KG1 (cell line): ENCODE data around the gene LPGAT1.
"Not testable (repeated sequence)": the region's sequence is repeated elsewhere in the genome, so short reads cannot be mapped to it uniquely, and the experiment has no call there.

Experiments
- DNase-seq: peaks from one replicate; lab custom pipeline; 2025; lab: John Stamatoyannopoulos, UW

Gene LPGAT1

DNA sequence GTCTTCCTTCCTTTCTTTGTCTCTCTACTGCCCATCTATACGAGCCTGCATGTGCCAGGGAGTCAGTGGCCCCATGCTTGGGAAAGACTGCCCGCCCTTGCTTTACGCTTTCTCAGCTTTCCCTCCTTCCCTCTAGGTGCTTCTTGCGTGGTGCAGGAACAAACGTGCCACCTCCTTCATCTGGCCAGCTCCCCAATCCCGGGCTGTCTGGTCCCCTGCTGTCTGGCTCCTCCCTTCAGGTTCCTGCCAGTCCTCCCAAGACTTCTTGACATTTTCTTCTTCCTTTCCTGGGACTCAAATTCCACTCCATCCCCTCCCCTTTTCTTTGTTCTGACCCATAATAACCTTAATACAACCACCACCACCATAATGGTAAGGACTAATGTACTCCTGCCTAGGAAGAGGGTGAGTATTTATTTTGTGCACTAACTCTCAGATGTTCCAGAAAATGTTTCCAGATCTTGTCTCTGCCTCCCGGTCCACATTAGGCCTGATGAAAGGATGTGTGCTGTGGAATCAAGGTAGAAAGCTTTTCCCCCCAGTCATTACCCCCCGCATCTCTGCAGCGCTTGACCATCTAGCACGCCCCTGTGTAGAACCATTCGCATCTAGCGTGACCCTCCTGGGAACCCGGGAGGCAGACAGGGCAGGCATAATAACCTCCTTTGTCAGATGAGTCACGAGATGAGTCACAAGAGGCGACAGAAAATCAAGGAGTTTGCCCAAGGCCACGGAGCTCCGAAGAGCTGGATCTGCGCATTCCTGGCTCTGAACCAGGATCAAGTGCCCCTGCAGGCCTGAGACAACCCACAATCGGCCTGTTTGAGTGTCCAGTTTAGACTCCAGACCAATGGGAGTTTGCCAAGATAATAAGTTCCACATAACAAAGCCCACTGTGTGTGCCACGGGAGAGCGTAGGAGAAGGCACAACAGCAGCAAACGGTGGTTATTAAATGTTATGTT is 95.1 kb downstream of the LPGAT1 start:
- DNase-seq = no peak

DNA sequence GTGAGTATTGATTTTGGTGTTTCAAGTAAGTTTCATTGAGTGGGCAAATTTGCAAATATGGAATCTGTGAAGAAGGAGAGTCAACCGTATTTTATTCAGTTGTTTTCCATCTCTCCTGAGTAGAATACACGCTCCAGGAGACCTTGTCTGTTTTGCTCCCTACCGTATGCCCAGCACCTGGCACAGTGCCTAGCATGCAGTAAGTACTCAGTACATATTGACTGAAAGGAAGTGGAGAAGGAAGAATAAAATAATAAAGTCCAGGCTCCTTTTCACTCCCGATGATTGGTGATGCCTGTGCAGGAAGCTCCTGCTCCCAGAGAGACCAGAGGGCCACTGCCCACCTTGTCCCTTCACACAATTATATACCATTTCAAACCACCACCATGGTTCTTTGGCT is 95.8 kb downstream of the LPGAT1 start:
- no peak for DNase-seq

DNA sequence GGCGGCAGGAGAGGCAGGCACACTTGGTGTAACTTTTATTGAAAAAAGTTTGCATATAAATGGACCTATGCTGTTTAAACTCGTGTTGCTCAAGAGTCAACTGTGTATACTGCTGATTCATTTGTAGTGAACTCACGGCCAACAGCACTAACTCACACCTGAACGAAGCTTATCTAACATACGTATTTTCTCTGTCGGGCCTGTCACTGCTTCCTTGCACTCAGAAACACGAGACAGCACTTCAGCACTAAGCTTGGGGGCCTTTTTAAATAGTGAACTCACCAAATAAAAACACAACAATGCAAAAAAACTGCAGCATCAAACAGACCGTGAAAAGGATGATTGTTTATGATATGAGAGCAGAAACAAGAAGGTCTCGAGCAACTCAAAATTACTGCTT is 96.2 kb downstream of the LPGAT1 start:
- DNase-seq = no peak

DNA sequence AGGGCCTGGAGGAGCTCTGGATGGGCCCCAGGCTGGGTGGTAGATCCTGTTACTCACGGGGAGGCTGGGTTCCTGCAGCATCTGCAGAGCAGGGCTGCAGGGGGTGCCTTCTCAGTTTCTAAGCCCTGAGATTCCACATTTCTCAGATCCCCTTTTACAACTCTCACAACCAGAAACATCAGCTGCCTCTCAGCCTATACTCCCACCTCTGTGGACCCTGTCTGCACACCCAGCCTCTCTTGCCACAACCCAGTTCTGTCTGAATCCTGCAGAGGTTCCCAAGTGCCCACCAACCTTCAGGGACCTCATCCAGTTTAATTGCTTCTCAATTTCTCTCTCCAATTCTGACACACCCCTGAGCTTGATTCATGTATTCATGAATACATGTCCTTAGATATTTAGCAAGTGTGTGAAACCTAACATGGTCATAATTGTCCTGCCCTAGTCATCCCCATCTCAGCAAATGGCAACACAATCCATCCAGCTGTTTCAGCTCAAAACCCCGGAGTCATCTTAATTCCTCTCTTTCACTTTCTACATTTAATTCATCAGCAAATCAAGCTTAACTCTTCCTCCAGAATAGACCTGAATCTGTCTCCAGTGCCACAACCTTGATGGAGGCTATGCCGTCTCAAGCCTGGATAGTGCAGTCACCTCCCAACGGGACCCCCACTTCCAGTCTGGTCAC is 98.1 kb downstream of the LPGAT1 start:
- no peak for DNase-seq

DNA sequence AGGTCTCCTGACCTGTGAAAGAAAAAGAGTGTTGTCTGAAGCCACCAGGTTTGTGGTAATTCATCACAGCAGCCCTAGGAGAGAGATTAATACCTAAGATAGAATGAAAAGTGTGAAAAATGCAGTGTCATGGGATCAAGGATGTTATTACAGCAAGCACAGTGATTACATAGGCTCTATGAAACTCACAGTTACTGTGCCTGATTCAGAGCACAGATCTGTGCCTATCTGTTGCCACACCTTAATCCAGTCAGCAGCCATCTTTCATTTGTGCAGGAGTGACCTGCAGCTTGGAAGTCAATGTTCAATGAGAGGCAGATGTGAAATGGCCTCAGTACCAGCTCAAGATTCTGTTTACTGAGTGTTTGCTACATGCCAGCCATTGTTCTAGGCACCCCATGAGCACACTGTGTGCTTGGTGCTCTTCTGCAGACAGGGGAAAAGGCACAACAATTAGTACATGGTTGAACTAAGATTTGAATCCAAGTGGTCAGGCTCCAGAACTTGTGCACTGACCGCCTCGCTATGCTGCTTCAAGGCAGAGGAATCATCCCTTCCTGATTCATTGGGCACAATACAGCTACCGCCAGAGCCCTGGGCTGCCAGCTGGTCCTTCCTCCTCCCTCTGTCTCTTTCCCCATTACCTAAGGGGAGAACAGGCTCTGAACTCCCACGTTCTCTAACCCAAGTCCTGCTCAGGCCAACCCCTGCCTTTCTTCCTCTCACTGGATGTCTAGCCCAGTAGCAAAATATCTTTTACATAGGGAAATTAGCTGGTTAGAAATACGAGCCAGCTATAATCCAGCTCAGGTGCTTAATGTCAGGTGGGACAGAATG is 98.9 kb downstream of the LPGAT1 start:
- DNase-seq = no peak

DNA sequence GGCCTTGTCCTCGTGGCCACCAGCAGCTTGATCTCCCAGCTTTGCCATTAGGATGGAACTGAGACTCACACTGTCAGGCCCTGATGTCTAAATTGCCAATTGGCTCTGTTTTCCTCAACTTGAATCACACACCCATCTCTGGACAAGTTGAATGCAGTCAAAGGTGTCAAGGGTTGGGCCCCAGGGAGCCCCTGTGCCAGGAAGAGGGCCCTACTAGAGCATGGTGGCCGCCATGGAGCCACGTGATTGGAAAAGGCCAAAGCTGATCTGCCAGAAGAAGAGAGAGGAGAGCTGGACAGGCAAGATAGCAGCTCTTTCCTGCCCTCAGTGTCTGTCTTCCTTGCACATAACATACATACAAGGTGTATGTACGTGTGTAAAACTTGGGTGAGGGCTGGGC is 100.2 kb downstream of the LPGAT1 start:
- no peak for DNase-seq

DNA sequence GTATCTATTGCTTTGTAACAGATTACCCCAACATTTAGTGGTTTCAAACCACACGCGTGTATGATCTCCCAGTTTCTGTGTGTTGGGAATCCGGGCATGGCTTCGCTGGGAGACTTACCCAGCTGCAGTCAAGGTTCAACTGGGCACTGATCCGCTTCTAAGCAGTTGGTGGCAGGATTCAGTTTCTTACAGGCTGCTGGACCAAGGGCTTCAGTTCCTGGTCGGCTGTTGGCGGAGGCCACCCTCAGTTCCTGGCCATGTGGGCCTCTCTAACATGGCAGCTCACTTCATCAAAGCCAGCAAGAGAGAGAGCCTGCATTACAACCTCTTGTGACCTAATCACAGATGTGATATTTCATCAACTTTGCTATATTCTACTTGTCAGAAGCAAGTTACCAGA is 101.3 kb downstream of the LPGAT1 start:
- no peak for DNase-seq

DNA sequence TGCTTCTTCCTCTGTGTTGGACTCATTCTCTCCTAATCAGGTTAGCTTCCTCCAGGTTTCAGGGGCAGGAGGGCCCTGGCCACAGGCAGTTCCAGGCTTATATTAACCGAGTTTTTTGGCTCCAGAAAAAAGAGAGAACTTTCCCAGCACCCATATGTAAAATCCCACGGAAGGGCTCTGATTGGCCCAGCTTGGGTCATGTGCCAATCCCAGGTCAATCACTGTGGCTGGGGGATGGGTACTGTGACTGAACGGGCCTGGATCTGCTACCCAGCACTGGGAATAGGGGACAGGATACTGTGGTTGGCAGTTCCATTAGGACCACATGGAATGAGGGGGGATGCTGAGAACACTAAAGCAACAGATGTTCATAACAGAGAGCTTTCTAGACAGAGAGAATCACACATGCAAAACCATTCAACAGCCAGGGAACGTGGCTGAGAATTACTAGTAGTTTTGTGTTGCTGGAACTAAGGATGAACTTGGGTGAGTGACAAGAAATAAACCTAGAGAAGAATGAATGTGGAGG is 104.0 kb downstream of the LPGAT1 start:
- no peak for DNase-seq

DNA sequence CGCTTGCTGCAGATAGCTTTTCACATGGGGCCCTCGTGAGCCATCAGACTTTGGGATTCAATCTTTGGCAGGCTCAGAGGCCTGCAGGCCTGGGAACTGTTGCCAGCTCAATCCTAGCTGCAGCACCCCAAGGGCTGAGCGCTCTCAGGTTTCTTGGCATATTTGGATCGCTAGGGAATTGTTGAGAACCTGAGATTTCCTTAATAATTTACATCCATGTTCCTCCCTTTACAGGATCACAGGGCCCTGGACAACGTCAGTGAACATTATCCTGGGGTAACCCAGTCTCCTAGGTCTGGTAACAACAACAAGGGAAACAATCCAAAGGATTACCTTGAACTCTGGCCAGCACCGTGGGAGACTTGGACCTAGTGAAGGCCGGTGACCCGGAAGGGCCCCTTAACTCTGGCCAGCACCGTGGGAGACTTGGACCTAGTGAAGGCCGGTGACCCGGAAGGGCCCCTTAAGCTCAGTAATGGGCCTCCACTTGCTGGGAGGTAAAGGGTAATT is 105.8 kb downstream of the LPGAT1 start:
- no peak for DNase-seq

DNA sequence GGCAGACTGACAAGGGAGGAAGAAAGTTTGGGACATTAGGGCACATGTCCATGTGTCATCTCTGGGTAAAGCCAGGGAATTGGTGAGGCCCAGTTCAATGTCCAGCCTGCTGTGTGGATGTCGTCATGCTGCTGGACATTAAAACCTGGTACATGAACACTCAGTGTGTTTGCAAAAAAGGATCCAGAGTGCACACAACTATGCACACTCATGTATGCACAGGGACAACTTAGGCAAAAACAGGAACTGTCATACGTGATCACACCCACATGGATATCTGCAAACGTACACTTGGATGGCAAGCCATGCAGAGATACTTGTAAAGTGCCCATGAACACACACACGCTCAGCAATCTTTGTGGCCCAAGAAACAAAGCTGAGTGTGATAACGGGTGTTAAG is 107.3 kb downstream of the LPGAT1 start:
- DNase-seq = no peak

DNA sequence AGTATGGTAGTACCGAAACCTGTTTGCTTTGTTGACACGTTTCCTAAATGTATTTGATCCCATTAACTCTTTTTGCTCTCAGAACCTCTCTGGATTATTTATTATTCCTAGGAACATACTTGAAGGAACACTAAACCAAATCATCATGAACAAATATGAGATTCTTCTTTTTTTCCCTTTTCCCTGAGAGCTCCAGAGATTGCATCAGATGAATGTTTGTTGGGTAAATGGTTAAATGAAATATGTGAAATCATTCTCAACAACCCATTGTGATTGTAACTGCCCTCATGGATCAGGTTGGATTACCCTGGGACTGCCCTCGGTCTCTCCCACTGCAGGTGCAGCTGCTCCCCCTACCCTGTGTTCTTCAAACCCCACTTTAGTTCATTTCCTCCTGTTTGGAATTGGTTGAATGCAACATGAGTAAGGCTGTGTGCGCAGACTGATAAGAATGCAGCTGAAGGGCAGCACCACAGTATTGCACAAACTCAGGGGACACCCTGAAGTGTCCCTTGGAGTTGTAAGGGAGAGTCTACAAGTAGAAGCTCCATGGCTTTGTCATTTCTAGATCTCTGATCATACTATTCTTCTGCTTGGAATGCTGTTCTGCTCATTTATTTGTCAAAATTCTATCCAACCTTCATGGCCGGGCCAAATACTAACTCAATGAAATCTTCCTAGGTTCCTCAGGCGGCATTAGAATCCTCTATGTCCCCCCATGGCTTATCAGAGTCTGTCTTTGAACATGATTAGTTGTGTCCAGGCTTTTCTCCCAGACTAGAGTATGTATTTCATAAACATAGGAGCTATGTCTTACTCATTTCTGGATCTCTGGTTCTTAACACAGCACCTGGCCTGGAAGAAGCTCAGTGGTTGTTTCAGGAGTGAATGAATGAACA is 108.0 kb downstream of the LPGAT1 start:
- DNase-seq = no peak

DNA sequence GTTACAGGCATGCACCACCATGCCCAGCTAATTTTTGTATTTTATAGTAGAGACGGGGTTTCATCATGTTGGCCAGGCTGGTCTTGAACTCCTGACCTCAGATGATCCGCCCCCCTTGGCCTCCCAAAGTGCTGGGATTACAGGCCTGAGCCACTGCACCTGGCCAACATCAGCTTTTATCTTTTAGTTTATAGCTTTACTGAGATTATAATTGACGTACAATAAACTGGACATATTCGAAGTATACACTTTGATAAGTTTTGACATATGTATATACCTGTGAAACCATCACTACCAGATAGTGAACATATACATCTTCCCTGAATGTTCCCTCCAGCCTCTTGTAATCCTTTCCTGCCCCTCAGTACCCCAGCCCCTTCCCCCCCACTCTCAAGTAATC is 114.0 kb downstream of the LPGAT1 start:
- not testable (repeated sequence) for DNase-seq

DNA sequence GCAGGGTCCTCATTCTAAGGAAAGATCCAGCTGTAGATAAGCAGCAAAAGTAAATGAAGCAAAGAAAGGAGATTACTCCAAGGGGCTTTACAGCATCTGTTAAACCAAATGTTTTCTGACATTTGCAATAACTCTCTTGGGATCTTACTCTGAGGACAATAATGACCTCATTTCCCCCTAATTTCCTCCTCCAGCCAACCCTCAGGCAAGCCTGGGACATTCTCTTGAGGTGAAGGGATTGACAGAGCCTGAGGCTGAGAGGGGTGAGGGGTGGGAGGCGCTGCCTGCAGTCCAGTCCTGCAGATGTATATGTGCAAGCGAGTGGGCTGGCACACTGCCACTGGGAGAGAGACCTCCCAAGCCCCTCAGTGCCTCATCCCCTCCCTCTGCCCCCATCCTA is 114.6 kb downstream of the LPGAT1 start:
- DNase-seq = no peak

DNA sequence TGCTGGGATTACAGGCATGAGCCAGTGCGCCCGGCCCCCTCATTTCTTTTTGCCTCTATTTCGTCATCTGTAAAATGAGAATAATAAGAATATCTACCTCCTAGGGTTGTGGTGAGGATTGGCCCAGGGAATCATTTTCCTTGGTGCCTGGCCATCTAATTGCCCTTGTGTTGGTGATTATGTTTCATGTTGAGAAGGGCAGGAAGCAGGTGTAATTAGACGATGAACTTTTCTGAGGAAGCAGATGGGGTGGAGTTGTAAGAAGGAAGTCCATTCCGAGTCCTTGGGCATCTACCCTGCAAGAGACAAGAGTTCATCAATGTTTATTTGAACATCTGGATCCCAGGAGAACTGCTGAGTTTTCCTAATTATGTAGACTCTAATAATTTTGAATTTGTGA is 116.4 kb downstream of the LPGAT1 start:
- no peak for DNase-seq

DNA sequence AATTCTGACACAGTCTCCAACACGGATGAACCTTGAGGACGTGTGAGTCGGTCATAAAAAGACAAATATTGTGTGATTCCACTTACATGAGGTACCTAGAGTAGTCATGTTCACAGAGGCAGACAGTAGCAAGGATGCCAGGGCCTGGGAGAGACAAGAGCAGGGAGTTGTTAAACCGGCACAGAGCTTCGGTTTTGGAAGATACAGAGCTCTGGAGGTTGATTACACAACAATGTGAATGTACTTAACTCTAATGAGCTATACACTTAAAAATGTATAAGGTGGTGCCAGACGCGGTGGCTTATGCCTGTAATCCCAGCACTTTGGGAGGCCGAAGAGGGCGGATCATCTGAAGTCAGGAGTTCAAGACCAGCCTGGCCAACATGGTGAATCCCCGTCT is 117.3 kb downstream of the LPGAT1 start:
- DNase-seq = no peak

DNA sequence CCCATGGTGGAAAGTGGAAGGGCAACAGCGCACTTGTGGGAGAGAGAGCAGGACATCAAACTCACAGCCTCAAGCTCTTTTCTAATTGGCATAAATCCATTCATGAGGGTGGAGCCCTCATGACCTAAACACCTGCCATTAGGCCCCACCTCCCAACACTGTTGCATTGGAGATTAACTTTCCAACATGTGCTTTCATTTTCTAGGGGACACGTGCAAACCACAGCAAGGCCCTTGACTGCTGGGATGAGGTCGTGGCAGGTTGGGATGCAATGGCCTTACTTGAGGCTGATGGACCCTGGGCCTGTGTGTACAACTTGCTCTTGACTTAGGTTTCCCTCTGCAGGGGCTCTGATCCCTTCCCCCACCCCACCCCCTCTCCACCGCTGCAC is 119.3 kb downstream of the LPGAT1 start:
- DNase-seq = no peak

DNA sequence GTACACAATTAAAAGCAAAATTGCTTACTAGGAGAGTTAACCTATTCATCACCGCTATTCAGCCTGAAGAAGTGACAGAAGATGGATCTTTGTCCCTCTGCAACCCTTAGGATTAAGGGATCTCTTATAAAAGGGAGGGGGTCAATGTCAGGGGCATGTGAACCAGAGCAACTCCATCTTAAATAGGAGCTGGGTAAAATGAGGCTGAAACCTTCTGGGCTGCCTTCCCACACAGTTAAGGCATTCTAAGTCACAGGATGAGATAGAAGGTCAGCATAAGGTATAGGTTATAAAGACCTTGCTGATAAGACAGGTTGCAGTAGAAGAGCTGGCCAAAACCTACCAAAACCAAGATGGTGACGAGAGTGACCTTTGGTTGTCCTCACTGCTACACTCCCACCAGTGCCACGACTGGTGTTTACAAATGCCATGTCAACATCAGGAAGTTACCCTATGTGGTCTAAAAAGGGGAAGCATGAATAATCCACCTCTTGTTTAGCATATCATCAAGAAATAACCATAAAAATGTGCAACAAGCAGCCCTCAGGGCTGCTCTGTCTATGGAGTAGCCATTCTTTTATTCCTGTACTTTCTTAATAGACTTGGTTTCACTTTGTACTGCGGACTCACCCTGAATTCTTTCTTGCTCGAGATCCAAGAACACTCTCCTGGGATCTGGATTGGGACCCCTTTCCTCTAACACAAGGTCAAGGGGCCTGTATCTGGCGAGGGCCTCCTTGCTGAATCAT is 119.8 kb downstream of the LPGAT1 start:
- no peak for DNase-seq

DNA sequence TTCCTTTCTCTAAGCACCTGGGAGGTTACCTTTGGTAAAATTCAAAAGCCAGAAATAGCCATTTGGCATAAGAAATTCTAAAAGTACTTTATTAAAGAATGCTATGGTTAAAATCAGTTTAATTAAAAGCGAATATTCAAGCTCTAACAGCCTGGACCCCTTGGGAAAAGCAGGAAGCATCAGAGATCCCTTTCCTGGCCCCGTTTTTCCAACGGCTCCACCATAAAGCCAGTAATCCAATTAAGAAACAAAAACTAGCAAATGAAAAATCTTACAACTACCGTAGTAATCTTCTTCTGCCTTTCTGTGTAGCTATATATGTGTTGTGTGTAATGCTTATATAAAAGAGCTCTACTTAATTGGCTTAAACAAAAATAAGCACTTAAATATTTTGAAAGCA is 121.6 kb downstream of the LPGAT1 start:
- DNase-seq = no peak

DNA sequence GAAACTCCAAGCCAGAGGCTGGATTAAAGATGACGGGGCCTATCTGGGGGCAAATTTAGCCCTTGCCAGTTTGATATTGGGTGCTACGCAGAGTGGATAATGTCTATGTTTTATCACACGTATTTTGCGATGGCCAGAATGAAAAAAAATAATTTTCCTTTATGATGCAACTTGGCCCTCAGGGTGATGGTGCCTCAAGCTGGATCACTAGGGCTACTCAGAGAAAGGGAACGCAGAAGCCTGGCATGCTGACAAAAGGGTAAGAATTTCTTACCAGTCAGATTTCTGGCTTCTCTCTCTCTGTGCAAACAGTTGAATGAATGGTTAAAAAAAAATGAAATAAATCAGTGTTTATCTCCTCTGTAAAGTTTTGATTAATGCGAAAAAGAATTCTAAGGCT is 122.6 kb downstream of the LPGAT1 start:
- no peak for DNase-seq

DNA sequence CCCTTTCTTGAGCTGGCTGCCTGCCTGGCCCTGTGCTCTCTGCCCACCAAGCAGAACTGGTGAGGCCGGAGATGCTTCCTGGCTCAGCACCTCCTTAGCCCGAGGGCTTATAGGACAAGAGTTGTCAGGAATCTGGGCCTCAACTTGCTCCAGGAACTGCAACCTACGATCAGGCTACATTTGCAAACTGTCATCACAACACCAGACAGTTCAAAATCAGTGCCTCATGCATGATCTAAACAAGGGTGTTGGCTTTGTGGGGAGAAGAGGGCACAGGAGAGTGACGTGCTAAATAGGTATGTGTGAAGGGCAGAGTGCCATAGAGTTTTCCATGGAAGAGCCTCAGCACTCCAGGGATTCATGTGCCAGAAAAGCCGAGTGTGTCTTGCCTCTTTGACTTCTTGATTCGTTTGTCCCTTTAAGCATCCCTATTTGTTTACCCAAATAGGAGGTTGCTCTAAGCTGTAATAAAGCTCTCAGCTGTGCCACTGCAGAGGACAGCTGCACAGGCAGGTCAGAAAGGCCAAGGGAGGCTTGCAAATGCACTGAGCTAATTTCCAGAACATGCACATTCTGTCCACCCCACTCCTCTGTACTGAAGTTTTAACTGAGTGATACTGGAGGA is 125.0 kb downstream of the LPGAT1 start:
- no peak for DNase-seq
